Esophagus muscularis mucosa (tissue), 4 donors: ENCODE results near the gene PTCH1. TPM values are rescaled to one million over a fixed set of nuclear protein-coding genes. Genes with fewer than 3 reads are reported as not detected.

Experiments
- DNase-seq: peaks from one replicate; pipeline ENCODE4 v3.0.0-alpha.2; 2017; ENCODE audit errors: extremely low spot score
- H3K27ac ChIP-seq, 4 donors: fragments of 200-600 bp; sonication (generic); replicated peaks in 1 of 4; 1 replicate in 3 of 4; 2 replicates in 1 of 4; pipeline ENCODE4 v1.5.1; 2016 to 2019; ENCODE audit warnings: mild to moderate bottlenecking in 1 of 4
- H3K27me3 ChIP-seq, 4 donors: fragments of 200-600 bp; sonication (generic); one replicate each; pipeline versions ENCODE4 v1.5.1 to v1.6.0; 2016 to 2019
- H3K36me3 ChIP-seq, 4 donors: fragments of 200-600 bp; sonication (generic); one replicate each; pipeline ENCODE4 v1.5.1; 2016 to 2019
- H3K4me1 ChIP-seq, 4 donors: fragments of 200-600 bp; sonication (generic); one replicate each; pipeline ENCODE4 v1.5.1; 2016 to 2019
- H3K4me3 ChIP-seq, 4 donors: fragments of 200-600 bp; sonication (generic); 1 replicate in 2 of 4; 2 replicates in 2 of 4; pipeline ENCODE4 v1.5.1; 2016 to 2019; ENCODE audit warnings: mild to moderate bottlenecking in 4 of 4, moderate library complexity in 1 of 4
- H3K9me3 ChIP-seq, 4 donors: fragments of 200-600 bp; sonication (generic); 1 replicate in 3 of 4; 2 replicates in 1 of 4; pipeline ENCODE4 v1.5.1; 2016 to 2019
- EP300 ChIP-seq: sonication (generic); formaldehyde crosslinking; IDR thresholded peaks from one replicate; pipeline ENCODE4 v1.6.1; 2017; ENCODE audit warnings: antibody characterized with exemption
- POLR2A ChIP-seq: fragments of 450-650 bp; IDR thresholded peaks from one replicate; pipeline ENCODE4 v1.6.1; 2017; ENCODE audit warnings: antibody characterized with exemption, moderate library complexity, mild to moderate bottlenecking, low read depth
- POLR2AphosphoS5 ChIP-seq, 2 donors: sonication (generic); formaldehyde crosslinking; IDR thresholded peaks; one replicate each; pipeline ENCODE4 v1.6.1; 2017; ENCODE audit warnings: antibody characterized with exemption in 2 of 2
- WGBS: methylation state at CpG from one replicate; pipeline ENCODE4 v1.1.5; 2018; 5-methylcytosine and 5-hydroxymethylcytosine counted together
- intact Hi-C: fragments of 100-400 bp; cut with DNase I; formaldehyde crosslinking; loops from one replicate; pipeline ENCODE4 v1.15.1; 2023
- total RNA-seq, 4 donors: library from RNA; depleted of rRNA; stranded (reverse); fragments of >200 nt; gene quantifications; one replicate each; pipeline versions ENCODE4 v1.1.0 to v1.2.1, GENCODE V29; 2016
- TF ChIP-seq, protein P1 (sequence below), 3 experiments: fragments of 200-600 bp in 2 of 3; fragments of 450-650 bp in 1 of 3; sonication (generic) in 2 of 3; IDR thresholded peaks; one replicate each; pipeline ENCODE4 v1.5.1; 2017 to 2019; ENCODE audit warnings: antibody characterized with exemption in 3 of 3, mild to moderate bottlenecking in 2 of 3, moderate library complexity in 1 of 3

Gene PTCH1
- total RNA-seq, 4 donors from 2014 or later, result 10.8 to 25.1 (median 16.9) TPM

DNA sequence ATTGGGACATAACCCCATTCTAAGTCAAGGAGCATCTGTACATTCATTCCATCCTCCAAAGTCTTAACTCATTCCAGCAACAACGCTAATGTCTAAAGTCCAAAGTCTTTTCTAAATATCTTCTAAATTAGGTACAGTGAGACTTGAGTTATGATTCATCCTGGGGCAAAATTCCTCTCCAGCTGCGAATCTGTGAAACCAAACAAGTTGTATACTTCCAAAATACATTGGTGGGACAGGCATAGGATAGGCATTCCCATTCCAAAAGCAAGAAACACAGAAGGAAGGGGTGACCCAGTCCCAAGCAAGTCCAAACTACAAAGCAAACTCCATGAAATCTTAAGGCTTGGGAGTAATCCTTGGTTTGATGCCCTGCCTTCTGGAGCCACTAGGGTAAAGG, 101.6 kb downstream of the PTCH1 start:
- Histone ChIP-seq H3K4me1 (no peaks in the 10 kb centered on the region), H3K27me3 (no peaks in the 10 kb centered on the region), H3K9me3 (peaks cover 0 to 3% (median 0%) of the 10 kb centered on the region in 4 donors), H3K27ac (no peak overlapping the region), H3K36me3 (no peaks in the 10 kb centered on the region), H3K4me3 (no peak overlapping the region)
- no peak for DNase-seq
- intact Hi-C loops, result no loop called here
- TF ChIP-seq, protein P1, sequence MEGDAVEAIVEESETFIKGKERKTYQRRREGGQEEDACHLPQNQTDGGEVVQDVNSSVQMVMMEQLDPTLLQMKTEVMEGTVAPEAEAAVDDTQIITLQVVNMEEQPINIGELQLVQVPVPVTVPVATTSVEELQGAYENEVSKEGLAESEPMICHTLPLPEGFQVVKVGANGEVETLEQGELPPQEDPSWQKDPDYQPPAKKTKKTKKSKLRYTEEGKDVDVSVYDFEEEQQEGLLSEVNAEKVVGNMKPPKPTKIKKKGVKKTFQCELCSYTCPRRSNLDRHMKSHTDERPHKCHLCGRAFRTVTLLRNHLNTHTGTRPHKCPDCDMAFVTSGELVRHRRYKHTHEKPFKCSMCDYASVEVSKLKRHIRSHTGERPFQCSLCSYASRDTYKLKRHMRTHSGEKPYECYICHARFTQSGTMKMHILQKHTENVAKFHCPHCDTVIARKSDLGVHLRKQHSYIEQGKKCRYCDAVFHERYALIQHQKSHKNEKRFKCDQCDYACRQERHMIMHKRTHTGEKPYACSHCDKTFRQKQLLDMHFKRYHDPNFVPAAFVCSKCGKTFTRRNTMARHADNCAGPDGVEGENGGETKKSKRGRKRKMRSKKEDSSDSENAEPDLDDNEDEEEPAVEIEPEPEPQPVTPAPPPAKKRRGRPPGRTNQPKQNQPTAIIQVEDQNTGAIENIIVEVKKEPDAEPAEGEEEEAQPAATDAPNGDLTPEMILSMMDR (IDR thresholded peaks at IDR 0.05), result no peak
- TF ChIP-seq POLR2A (no peak), POLR2AphosphoS5 (IDR thresholded peaks at IDR 0.05) (no peak), EP300 (no peak)
- 98% methylated on average over 2 of the region's 2 CpGs for WGBS

DNA sequence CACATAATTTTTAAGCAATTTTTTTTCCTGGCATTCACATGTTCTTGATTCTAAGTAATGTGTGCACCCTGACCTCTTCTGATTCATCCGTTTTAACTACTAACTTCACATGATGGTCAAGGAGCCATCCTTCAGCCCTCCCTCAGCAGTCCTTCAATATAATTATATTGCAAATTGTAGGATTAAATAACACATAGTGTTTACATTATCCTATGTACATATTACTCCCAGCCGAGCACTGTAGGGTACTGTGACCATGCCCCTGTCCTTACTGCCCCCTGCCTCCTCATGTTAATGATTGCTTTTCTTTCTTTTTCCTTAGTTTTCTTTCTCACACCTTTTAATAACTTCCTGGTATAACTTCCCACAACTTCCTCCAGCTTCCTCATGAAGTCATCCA, 103.0 kb downstream of the PTCH1 start:
- no peaks in the 10 kb centered on the region for H3K27me3 ChIP-seq
- intact Hi-C loops, result no loop called here
- H3K27ac ChIP-seq, result no peak overlapping the region
- no peak for DNase-seq
- H3K9me3 ChIP-seq, result peaks cover 0 to 3% (median 0%) of the 10 kb centered on the region in 4 donors
- TF ChIP-seq POLR2AphosphoS5 (IDR thresholded peaks at IDR 0.05), result no peak
- TF ChIP-seq EP300, result no peak
- TF ChIP-seq, protein P1 (IDR thresholded peaks at IDR 0.05), result no peak
- TF ChIP-seq POLR2A, result no peak
- H3K4me3 ChIP-seq, result no peak overlapping the region
- H3K36me3 ChIP-seq, result no peaks in the 10 kb centered on the region
- no peaks in the 10 kb centered on the region for H3K4me1 ChIP-seq
- 91% methylated on average over 2 of the region's 2 CpGs for WGBS

DNA sequence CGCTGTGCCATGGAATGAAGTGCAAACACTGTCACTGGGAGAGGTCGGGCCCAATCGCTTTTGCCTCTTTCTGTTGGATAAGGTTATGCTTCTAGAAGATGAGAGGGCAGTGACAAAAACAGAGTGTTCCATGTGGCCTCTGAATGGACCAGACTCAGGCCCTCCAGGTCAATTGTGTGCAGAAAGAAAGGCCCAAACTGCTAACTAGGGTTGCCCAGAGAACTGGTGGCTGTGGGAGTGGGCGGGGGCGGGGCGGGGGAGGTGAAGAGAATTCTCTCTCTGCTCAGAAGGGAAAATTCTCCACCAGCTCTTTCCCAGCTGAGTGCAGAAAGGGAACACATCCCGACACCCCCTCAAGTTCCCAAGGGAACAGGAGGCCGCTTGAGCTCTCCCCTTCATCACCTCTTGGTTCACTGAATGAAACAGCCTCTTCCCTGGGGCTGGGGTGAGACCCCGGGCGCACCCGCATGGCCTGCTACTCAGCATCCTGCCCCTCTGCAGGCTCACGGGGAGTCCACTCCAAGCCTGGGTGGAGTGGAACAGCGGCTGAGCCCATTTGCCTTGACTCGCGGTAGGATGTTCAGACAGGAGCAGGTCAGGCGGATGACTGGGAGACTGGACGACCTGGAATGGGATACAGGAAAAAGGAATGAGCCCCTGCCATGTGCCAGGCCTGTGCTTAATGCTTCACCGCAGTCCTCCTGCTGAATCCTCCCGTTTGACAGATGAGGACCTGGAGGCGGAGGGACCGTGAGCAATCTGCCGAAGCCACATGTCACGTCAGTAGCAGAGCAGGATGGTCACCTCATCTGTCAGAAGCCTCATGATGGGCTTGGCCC, 105.5 kb downstream of the PTCH1 start:
- Histone ChIP-seq H3K27ac (no peak overlapping the region), H3K4me3 (no peak overlapping the region), H3K9me3 (no peaks in the 10 kb centered on the region), H3K36me3 (no peaks in the 10 kb centered on the region), H3K27me3 (no peaks in the 10 kb centered on the region), H3K4me1 (no peaks in the 10 kb centered on the region)
- TF ChIP-seq POLR2AphosphoS5 (IDR thresholded peaks at IDR 0.05), result no peak
- no peak for TF ChIP-seq POLR2A
- no peak for TF ChIP-seq EP300
- intact Hi-C loops, result no loop called here
- WGBS, result 90% methylated on average over 20 of the region's 23 CpGs
- DNase-seq, result no peak

DNA sequence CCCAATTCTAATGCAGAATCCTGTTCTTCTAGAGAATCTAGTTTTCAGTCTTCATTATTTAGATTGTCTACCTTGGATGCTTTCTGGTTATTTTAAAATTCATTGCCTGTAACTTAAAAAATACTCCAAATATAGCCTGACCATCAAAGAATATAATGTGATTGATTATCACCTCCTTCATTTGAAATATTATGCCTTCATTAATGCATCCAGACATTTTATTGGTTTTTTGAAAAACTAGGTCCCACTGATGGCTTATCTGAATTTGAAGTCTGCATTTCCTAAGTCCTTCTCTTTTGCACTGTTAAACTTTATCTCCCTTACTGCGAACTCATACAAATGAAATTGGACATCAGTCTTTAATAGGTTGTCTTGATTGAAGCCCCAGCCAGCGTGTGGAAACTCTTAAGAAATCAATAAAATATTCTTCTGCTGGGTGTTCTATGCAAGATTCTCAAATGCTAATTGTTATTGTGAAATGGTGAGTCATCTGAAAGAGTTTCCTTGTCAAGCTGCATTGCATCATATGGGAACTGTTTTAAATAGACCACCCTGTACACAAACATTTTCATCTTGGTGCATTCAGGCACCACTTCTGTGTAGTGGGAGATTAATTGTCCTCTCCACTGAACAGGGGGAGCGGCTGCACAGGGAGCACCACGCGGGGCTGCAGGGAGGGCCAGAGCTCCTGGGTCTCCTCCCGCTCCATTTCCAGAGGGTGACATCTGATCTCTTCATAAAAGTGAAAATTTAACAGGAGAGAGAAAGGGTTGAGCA, 106.9 kb downstream of the PTCH1 start:
- no peak for TF ChIP-seq POLR2A
- TF ChIP-seq POLR2AphosphoS5 (IDR thresholded peaks at IDR 0.05), result no peak
- TF ChIP-seq EP300, result no peak
- TF ChIP-seq, protein P1 (IDR thresholded peaks at IDR 0.05), result no peak
- DNase-seq, result no peak
- H3K4me3 ChIP-seq, result no peak overlapping the region
- no peaks in the 10 kb centered on the region for H3K36me3 ChIP-seq
- intact Hi-C loops, result no loop called here
- no peaks in the 10 kb centered on the region for H3K27me3 ChIP-seq
- H3K9me3 ChIP-seq, result no peaks in the 10 kb centered on the region
- H3K4me1 ChIP-seq, result no peaks in the 10 kb centered on the region
- no peak overlapping the region for H3K27ac ChIP-seq
- 76% methylated on average over 6 of the region's 6 CpGs for WGBS

DNA sequence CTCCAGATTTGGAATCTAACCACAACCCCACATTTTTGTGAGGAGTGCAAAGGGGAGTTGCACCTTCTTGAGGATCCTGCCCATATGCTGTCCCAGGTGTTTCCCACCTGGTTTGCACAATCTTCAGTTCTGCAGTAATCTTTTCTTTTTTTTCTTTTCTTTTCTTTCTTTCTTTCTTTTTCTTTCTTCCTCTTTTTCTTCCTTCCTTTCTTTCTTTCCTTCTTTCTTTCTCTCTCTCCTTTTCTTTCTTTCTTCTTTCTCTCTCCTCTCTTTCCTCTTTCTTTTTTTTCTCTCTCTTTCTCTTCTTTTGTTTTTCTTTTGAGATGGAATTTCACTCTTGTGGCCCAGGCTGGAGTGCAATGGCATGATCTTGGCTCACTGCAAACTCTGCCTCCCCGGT, 109.2 kb downstream of the PTCH1 start:
- no peak overlapping the region for H3K4me3 ChIP-seq
- WGBS, result 100% methylated on average over 1 of the region's 1 CpG
- no peaks in the 10 kb centered on the region for H3K9me3 ChIP-seq
- H3K27me3 ChIP-seq, result no peaks in the 10 kb centered on the region
- intact Hi-C loops, result no loop called here
- no peaks in the 10 kb centered on the region for H3K36me3 ChIP-seq
- no peak for DNase-seq
- H3K27ac ChIP-seq, result no peak overlapping the region
- TF ChIP-seq POLR2A (no peak), POLR2AphosphoS5 (IDR thresholded peaks at IDR 0.05) (no peak), EP300 (no peak)
- TF ChIP-seq, protein P1 (IDR thresholded peaks at IDR 0.05), result no peak
- no peaks in the 10 kb centered on the region for H3K4me1 ChIP-seq
